ENCODE data around the gene MTA1.

Gene MTA1

DNA sequence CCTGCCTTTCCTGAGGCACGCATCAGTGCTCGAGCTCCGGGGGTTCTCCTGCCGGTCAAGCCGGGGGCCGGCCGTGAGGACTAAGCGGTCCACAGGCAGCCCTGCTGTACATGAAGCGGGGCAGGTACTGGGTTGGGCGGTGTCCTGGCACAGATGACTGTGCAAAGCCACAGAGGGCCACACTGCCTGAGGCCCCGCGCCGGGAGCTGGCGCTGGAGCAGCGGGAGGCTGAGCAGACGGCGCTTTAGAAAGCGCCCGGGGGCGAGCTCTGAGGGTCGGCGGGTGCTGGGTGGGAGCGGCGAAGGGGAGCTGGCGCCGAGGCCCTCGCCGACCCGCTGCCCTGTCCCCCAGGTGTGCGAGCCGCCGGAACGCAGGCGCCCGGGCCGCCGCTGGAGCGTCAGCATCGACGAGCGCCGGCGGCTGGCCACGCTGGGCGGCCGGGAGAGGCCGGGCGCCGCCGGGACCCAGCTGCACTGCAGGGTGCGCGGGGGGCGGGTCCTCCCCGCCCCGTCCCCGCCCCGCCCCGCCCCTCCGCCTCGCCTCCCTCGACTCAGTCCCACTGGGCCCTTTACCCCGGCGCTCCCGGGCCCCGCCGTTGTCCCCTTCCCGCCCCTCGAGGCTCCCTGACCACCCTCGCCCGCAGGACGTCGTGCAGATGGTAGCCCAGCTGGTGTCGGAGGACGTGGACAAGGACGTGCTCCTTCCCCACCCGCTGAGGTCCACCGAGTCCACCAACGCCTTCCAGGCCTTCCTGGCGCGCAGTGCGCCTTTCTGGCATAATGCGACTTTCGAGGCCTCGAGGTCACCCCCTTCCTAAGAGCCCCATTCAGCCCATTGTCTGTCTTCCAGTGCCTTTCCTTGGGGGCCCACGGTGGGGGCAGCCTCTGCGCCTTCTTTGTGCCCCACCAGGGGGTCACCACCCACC is 8.3 kb upstream of the MTA1 start:
- peak; percentile 17 for DNase-seq (ENCODE audit: low read depth)
- peak overlapping the region; percentile 9 for H3K4me3 ChIP-seq (ENCODE audit: control insufficient read depth, low read depth, low read length)
- TF ChIP-seq, protein P1, sequence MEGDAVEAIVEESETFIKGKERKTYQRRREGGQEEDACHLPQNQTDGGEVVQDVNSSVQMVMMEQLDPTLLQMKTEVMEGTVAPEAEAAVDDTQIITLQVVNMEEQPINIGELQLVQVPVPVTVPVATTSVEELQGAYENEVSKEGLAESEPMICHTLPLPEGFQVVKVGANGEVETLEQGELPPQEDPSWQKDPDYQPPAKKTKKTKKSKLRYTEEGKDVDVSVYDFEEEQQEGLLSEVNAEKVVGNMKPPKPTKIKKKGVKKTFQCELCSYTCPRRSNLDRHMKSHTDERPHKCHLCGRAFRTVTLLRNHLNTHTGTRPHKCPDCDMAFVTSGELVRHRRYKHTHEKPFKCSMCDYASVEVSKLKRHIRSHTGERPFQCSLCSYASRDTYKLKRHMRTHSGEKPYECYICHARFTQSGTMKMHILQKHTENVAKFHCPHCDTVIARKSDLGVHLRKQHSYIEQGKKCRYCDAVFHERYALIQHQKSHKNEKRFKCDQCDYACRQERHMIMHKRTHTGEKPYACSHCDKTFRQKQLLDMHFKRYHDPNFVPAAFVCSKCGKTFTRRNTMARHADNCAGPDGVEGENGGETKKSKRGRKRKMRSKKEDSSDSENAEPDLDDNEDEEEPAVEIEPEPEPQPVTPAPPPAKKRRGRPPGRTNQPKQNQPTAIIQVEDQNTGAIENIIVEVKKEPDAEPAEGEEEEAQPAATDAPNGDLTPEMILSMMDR (conservative IDR thresholded peaks at IDR 0.05; ENCODE audit: control insufficient read depth, insufficient read depth, low read depth, low read length): no peak

DNA sequence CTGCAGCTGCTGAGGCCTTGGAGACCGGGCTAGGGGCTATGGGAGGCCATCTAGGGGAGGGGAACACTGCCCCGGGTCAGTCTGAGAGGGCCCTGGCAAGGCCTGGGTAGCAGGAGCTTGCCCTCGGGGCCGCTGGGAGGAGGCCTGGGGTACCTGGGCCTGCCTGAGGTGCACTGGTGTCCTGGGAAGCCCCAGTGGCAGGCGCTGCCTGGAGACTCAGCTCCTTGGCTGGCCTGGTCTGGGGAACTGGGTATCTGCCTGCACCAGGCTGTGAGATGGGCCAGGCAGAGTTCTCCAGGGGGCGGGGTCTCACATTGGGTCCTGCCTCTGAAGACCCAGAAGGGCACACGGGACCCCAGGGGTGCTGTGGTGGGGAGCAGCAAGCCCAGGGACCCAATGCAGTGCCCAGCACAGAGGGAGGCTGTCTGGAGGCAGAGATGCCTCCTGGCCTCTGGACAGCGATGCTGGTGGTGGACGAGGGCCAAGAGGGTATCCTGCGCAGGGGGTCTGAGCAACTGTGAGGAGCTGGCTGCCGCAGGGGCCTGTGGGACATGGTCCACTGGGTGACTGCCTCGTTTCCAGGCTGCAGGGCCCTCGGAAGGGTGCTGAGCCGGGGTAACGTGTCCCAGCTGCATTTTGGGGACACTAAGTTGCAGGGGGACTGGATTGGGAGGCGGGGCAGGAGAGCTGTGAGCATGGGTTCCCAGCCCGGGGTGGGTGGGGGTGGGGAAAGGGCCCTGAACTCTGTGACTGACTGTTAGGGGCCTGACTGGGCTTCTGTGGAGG is 7.4 kb upstream of the MTA1 start:
- no peak overlapping the region for H3K4me3 ChIP-seq (ENCODE audit: control insufficient read depth, low read depth, low read length)
- DNase-seq (ENCODE audit: low read depth): no peak
- TF ChIP-seq, protein P1 (conservative IDR thresholded peaks at IDR 0.05; ENCODE audit: control insufficient read depth, insufficient read depth, low read depth, low read length): no peak

DNA sequence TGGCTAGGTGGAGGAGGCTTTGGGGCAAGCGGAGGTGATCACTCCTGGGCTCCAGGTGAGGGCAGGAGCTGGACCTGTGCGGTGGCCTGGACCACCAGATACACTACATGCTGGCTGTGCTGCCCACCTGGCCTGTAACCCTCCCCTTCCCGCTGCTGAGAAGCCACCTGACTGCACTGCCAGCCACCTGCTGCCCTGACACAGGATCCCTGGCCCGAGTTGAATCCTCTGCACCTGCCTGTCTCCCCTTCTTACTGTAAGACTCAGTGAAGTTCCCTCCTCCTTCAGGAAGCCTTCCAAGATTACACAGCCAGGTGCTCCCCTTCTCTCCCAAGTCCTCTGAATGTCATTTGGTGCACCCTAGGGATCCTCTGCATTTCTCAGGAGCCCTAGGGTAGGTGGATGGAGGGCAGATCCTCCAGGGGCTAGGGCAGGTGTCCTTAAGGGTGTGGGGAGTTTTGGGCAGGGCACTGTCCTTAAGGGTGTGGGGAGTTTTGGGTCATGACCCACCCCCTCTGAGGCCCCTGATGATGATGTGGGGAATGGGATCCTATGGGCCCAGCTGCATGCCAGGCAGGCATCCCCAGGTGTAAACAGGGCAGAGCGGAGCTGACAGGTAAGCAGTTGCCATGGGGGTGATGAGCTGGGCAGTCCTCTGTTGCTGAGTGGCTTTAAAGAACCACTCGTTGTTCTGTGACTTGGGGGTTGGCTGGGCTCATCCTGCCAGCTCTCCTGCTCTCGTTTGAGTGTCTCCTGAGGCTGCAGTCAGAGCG is 6.7 kb upstream of the MTA1 start:
- TF ChIP-seq, protein P1 (conservative IDR thresholded peaks at IDR 0.05; ENCODE audit: control insufficient read depth, insufficient read depth, low read depth, low read length): no peak
- H3K4me3 ChIP-seq (ENCODE audit: control insufficient read depth, low read depth, low read length): no peak overlapping the region
- no peak for DNase-seq (ENCODE audit: low read depth)

DNA sequence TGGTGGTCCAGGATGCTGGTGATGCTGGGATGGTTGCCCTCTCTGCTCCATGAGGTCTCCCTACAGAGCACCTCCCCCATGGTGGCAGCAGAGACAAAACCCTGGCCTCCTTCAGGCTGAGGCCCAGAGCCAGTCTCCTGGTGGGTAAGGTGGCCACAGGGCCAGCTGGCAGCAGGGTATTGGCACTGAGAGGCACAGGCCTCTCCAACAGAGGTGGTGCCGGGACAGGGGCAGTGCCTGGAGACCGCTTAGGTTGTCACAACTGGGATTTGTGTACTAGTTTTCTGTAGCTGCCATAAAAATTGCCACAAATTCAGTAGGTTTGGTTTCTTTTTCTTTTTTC is 6.1 kb upstream of the MTA1 start:
- TF ChIP-seq, protein P1 (conservative IDR thresholded peaks at IDR 0.05; ENCODE audit: control insufficient read depth, insufficient read depth, low read depth, low read length): no peak
- no peak for DNase-seq (ENCODE audit: low read depth)
- H3K4me3 ChIP-seq (ENCODE audit: control insufficient read depth, low read depth, low read length): no peak overlapping the region

DNA sequence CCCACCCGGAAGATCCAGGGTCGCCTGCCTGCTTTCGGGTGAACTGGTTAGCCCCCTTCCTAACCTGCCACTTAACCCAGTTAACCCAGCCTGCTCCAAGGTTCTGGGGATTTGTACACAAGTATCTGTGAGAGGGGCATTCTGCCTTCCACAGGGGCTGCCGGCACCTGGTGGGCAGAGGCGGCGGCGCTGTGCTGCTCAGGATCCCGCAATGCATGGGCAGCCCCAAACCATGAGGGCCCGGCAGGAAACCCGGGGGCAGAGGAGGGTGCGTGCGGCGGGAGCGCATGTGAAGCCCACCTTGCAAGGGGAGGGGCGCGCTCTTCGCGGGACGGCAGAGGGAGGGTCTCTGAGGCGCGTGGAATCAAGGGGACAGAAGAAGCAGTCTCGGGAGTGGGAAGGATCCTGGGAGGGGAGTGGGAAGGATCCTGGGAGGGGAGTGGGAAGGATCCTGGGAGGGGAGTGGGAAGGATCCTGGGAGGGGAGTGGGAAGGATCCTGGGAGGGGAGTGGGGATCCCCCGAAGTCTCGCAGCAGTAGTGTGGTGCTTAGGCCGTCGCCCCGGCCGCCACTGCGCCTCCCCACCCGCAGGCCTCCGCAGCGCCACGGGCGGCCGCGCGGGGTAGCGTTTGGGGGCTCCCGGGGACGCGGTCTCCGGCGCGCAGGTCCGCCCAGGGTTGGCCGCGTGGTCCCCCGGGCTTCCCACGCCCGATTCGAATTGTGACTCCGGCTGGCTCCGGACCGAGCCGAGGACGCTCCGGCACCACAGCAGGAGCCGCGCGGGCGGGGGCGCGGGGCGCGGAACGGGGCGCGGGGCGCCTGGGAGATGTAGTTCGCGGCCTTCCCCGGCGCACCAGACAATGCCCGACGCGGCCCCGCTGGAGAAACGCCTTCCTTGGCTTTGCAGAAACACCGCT is 4.9 kb upstream of the MTA1 start:
- H3K4me3 ChIP-seq (ENCODE audit: control insufficient read depth, low read depth, low read length): peak overlapping the region; percentile 28
- TF ChIP-seq, protein P1 (conservative IDR thresholded peaks at IDR 0.05; ENCODE audit: control insufficient read depth, insufficient read depth, low read depth, low read length): no peak
- peak; percentile 61 for DNase-seq (ENCODE audit: low read depth)
